OCI-LY7 (cell line): ENCODE data around the gene LGI1. TPM values are rescaled to one million over a fixed set of nuclear protein-coding genes. Genes with fewer than 3 reads are reported as not detected.

Experiments
- BruUV-seq: library from RNA; stranded (reverse); fragments of 400-500 nt; replicated peaks from 2 replicates; lab custom pipeline; 2021; lab: Mats Ljungman, UMichigan
- CTCF ChIA-PET: fragments of 300-600 bp; sonication (Branson Sonifier 250); formaldehyde crosslinking; loops from one replicate; lab custom pipeline; 2022; ENCODE audit warnings: antibody characterized with exemption; ENCODE audit not compliant: unreplicated experiment; lab: Charles Lee
- POLR2A ChIA-PET: fragments of 300-600 bp; sonication (Branson Sonifier 250); formaldehyde crosslinking; loops from one replicate; lab custom pipeline; 2022; ENCODE audit warnings: antibody characterized with exemption; lab: Charles Lee
- DNase-seq: peaks from one replicate; pipeline ENCODE4 v3.0.0-alpha.2; 2015; ENCODE audit warnings: low spot score
- H2AFZ ChIP-seq: fragments of 200-600 bp; sonication (generic), shearing (Covaris generic); 2 replicates; pipeline ENCODE4 v1.6.1; 2014; ENCODE audit warnings: mild to moderate bottlenecking, antibody characterized with exemption, low read length, moderate library complexity
- H3K27ac ChIP-seq: fragments of 200-600 bp; sonication (generic); 2 replicates; pipeline ENCODE4 v1.5.1; 2014; ENCODE audit warnings: mixed run types, low read depth, mild to moderate bottlenecking, moderate library complexity, low read length, inconsistent platforms; ENCODE audit not compliant: poor library complexity, severe bottlenecking
- H3K36me3 ChIP-seq: fragments of 200-600 bp; sonication (generic); 2 replicates; pipeline ENCODE4 v1.6.1; 2014; ENCODE audit warnings: mild to moderate bottlenecking, antibody characterized with exemption, low read length, moderate library complexity, mixed read lengths; ENCODE audit not compliant: insufficient read depth
- H3K4me1 ChIP-seq: fragments of 200-600 bp; sonication (generic); 2 replicates; pipeline ENCODE4 v1.5.1; 2014; ENCODE audit warnings: mild to moderate bottlenecking, low read length; ENCODE audit not compliant: insufficient read depth, poor library complexity, severe bottlenecking
- H3K4me2 ChIP-seq: fragments of 200-600 bp; sonication (generic); 2 replicates; pipeline ENCODE4 v1.6.1; 2014; ENCODE audit warnings: mild to moderate bottlenecking, low read length
- H3K4me3 ChIP-seq: fragments of 200-600 bp; sonication (generic); 2 replicates; pipeline ENCODE4 v1.5.1; 2014; ENCODE audit warnings: mild to moderate bottlenecking, low read depth, low read length; ENCODE audit not compliant: poor library complexity, severe bottlenecking
- H3K79me2 ChIP-seq: fragments of 200-600 bp; sonication (generic); 2 replicates; pipeline ENCODE4 v1.6.1; 2016; ENCODE audit warnings: low read depth, mild to moderate bottlenecking, low read length, moderate library complexity, mixed read lengths; ENCODE audit not compliant: insufficient read depth
- H3K9me2 ChIP-seq: fragments of 200-600 bp; sonication (generic); 2 replicates; pipeline ENCODE4 v1.6.1; 2016; ENCODE audit warnings: mild to moderate bottlenecking, low read length, mixed read lengths; ENCODE audit not compliant: insufficient read depth
- H3K9me3 ChIP-seq: fragments of 200-600 bp; sonication (generic); 2 replicates; pipeline ENCODE4 v1.6.1; 2014; ENCODE audit warnings: mild to moderate bottlenecking, mixed run types, low read length, mixed read lengths
- H4K20me1 ChIP-seq: fragments of 200-600 bp; sonication (generic); 2 replicates; pipeline ENCODE4 v1.6.1; 2014; ENCODE audit warnings: mild to moderate bottlenecking, antibody characterized with exemption, low read length, moderate library complexity, mixed read lengths; ENCODE audit not compliant: insufficient read depth
- EZH2phosphoT487 ChIP-seq: fragments of 200-600 bp; sonication (generic); IDR thresholded peaks from 2 replicates; pipeline ENCODE4 v1.6.1; 2018; ENCODE audit warnings: low read depth, borderline replicate concordance, mild to moderate bottlenecking, mixed run types, antibody characterized with exemption, low read length, moderate library complexity, mixed read lengths
- intact Hi-C: fragments of 100-400 bp; cut with micrococcal nuclease; formaldehyde crosslinking; loops from one replicate; pipeline ENCODE4 v1.10.0; 2022; ENCODE audit not compliant: unreplicated experiment
- total RNA-seq, 2 experiments: library from RNA; depleted of rRNA in 1 of 2; stranded (reverse); fragments of >200 nt in 1 of 2; shearing (Covaris generic) in 1 of 2; gene quantifications; 2 replicates each; pipeline ENCODE4 v1.2.3, GENCODE V29; 2014 to 2022
- TF ChIP-seq, protein P1 (sequence below): fragments of 200-600 bp; sonication (generic); conservative IDR thresholded peaks from 2 replicates; pipeline ENCODE4 v1.5.1; 2014; ENCODE audit warnings: mild to moderate bottlenecking, antibody characterized with exemption, low read length, moderate library complexity, mixed read lengths

LGI1 gene
- total RNA-seq, 2 experiments from 2014 or later = 0.41 TPM; not detected in 1

GRCh38 chr10:93752761-93753160, 5.0 kb upstream of the LGI1 start:
- no peaks in the 10 kb centered on the region for H3K4me1 ChIP-seq
- ChIA-PET CTCF (no interaction called here), POLR2A (interaction anchor here (0.7 kb wide), 1 partner anchor 191 kb away, joined by 3 read pairs; no protein-coding TSS in a partner anchor)
- H3K4me2 ChIP-seq = no peak overlapping the region
- TF ChIP-seq EZH2phosphoT487 = no peak
- TF ChIP-seq, protein P1, sequence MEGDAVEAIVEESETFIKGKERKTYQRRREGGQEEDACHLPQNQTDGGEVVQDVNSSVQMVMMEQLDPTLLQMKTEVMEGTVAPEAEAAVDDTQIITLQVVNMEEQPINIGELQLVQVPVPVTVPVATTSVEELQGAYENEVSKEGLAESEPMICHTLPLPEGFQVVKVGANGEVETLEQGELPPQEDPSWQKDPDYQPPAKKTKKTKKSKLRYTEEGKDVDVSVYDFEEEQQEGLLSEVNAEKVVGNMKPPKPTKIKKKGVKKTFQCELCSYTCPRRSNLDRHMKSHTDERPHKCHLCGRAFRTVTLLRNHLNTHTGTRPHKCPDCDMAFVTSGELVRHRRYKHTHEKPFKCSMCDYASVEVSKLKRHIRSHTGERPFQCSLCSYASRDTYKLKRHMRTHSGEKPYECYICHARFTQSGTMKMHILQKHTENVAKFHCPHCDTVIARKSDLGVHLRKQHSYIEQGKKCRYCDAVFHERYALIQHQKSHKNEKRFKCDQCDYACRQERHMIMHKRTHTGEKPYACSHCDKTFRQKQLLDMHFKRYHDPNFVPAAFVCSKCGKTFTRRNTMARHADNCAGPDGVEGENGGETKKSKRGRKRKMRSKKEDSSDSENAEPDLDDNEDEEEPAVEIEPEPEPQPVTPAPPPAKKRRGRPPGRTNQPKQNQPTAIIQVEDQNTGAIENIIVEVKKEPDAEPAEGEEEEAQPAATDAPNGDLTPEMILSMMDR = no peak
- no peaks in the 10 kb centered on the region for H4K20me1 ChIP-seq
- H3K4me3 ChIP-seq = no peak overlapping the region
- H3K36me3 ChIP-seq = no peaks in the 10 kb centered on the region
- no peak overlapping the region for H3K27ac ChIP-seq
- no peaks in the 10 kb centered on the region for H3K79me2 ChIP-seq
- no peaks in the 10 kb centered on the region for H3K9me3 ChIP-seq
- no peak for DNase-seq
- H2AFZ ChIP-seq = no peak overlapping the region
- intact Hi-C loops = no loop called here
- no TSS peak for BruUV-seq
- H3K9me2 ChIP-seq = no peaks in the 10 kb centered on the region

- ChIA-PET CTCF (no interaction called here), POLR2A (interaction anchor here (0.5 kb wide), 1 partner anchor 952 kb away, joined by 3 read pairs; no protein-coding TSS in a partner anchor)
- DNase-seq = no peak
- no peaks in the 10 kb centered on the region for H4K20me1 ChIP-seq
- no peak overlapping the region for H3K27ac ChIP-seq
- no peak overlapping the region for H3K4me2 ChIP-seq
- no peak overlapping the region for H3K4me3 ChIP-seq
- H2AFZ ChIP-seq = no peak overlapping the region
- no peaks in the 10 kb centered on the region for H3K9me2 ChIP-seq
- H3K79me2 ChIP-seq = no peaks in the 10 kb centered on the region
- intact Hi-C loops = no loop called here
- no peak for TF ChIP-seq EZH2phosphoT487
- TF ChIP-seq, protein P1 = no peak
- H3K4me1 ChIP-seq = no peaks in the 10 kb centered on the region
- H3K36me3 ChIP-seq = no peaks in the 10 kb centered on the region
- no peaks in the 10 kb centered on the region for H3K9me3 ChIP-seq
- no TSS peak for BruUV-seq
Observed at GRCh38 chr10:93753621-93754250, 4.0 kb upstream of the LGI1 start.

- BruUV-seq = no TSS peak
- Histone ChIP-seq H3K36me3 (no peaks in the 10 kb centered on the region), H3K79me2 (no peaks in the 10 kb centered on the region), H3K4me1 (no peaks in the 10 kb centered on the region), H3K4me2 (no peak overlapping the region), H3K4me3 (no peak overlapping the region), H3K9me2 (no peaks in the 10 kb centered on the region), H2AFZ (no peak overlapping the region), H3K9me3 (no peaks in the 10 kb centered on the region), H3K27ac (no peak overlapping the region), H4K20me1 (no peaks in the 10 kb centered on the region)
- CTCF ChIA-PET = no interaction called here
- POLR2A ChIA-PET = no interaction called here
- no peak for DNase-seq
- intact Hi-C loops = no loop called here
- TF ChIP-seq, protein P1 = no peak
- no peak for TF ChIP-seq EZH2phosphoT487
Observed at GRCh38 chr10:93754761-93755160, 3.0 kb upstream of the LGI1 start.
